GM23248 (cell line): ENCODE data around the gene PLCB1.

Experiments used
- EZH2 ChIP-seq: fragments of 200-600 bp; sonication (generic); IDR thresholded peaks from 2 replicates; pipeline ENCODE4 v1.6.1; 2018; ENCODE audit warnings: antibody characterized with exemption, mild to moderate bottlenecking; ENCODE audit not compliant: insufficient read depth, poor library complexity, severe bottlenecking
- EZH2phosphoT487 ChIP-seq: fragments of 200-600 bp; sonication (generic); IDR thresholded peaks from 2 replicates; pipeline ENCODE4 v1.6.1; 2018; ENCODE audit warnings: antibody characterized with exemption, moderate library complexity, mild to moderate bottlenecking, low read depth; ENCODE audit not compliant: insufficient read depth

- no peak for TF ChIP-seq EZH2phosphoT487
- no peak for TF ChIP-seq EZH2
Observed at GRCh38 chr20:8126181-8126580, 5.9 kb upstream of the PLCB1 start.
